ENCODE measurements around the gene NPTXR. TPM values are rescaled to one million over a fixed set of nuclear protein-coding genes. Genes with fewer than 3 reads are reported as not detected.
A peak's percentile ranks its signal among the peaks of the same experiment; 100 is the strongest.

Gene NPTXR
- total RNA-seq, 1 experiment from 2014 or later = 129 TPM

DNA sequence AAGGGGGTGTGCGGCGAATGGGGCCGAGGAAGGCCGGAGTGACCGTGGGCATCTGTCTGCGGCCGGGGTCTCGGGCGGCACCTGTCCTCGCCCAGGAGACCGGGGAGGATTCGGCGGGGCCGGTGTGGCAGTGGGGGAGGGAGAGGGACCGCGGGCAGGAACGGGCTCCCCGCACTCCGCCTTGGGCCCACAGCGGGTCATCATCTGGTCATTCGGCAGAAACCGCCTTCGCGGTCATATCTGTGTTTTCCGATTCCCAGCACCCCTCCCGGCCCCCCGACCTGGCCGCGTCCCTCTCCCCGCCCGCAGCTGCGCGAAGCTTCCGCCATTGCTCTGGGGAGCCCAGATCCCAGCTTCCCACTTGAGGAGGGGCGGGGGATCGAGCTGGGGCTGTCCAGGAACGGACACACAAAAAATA lies 29.0 kb upstream of the NPTXR start:
- DNase-seq (ENCODE audit: low spot score) = no peak
- ChIA-PET CTCF (no interaction called here), POLR2A (ENCODE audit: low non-redundant PET) (no interaction called here)
- TF ChIP-seq EZH2 (IDR thresholded peaks at IDR 0.05; ENCODE audit: borderline replicate concordance, low read depth, low read length, poor library complexity, severe bottlenecking) = no peak
- TF ChIP-seq, protein P1, sequence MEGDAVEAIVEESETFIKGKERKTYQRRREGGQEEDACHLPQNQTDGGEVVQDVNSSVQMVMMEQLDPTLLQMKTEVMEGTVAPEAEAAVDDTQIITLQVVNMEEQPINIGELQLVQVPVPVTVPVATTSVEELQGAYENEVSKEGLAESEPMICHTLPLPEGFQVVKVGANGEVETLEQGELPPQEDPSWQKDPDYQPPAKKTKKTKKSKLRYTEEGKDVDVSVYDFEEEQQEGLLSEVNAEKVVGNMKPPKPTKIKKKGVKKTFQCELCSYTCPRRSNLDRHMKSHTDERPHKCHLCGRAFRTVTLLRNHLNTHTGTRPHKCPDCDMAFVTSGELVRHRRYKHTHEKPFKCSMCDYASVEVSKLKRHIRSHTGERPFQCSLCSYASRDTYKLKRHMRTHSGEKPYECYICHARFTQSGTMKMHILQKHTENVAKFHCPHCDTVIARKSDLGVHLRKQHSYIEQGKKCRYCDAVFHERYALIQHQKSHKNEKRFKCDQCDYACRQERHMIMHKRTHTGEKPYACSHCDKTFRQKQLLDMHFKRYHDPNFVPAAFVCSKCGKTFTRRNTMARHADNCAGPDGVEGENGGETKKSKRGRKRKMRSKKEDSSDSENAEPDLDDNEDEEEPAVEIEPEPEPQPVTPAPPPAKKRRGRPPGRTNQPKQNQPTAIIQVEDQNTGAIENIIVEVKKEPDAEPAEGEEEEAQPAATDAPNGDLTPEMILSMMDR (conservative IDR thresholded peaks at IDR 0.05; ENCODE audit: low read depth, low read length) = no peak
- Histone ChIP-seq H3K9me3 (ENCODE audit: low read depth, low read length, poor library complexity, severe bottlenecking) (no peaks in the 10 kb centered on the region), H3K36me3 (ENCODE audit: insufficient read depth, low read length, poor library complexity, severe bottlenecking) (peaks cover 23% of the 10 kb centered on the region), H3K27ac (ENCODE audit: low read depth, low read length, poor library complexity, severe bottlenecking) (peak overlapping the region; percentile 89), H3K27me3 (replicated peaks; ENCODE audit: insufficient read depth, low read depth, low read length, poor library complexity) (no peaks in the 10 kb centered on the region), H3K4me1 (ENCODE audit: insufficient read depth, low read length, poor library complexity, severe bottlenecking) (peaks cover 31% of the 10 kb centered on the region), H3K4me3 (ENCODE audit: low read depth, low read length, poor library complexity, severe bottlenecking) (peak overlapping the region; percentile 86)
- BruUV-seq (replicated peaks) = no TSS peak
- intact Hi-C loops (cut with micrococcal nuclease; ENCODE audit: unreplicated experiment) = loop anchor here (5.0 to 10.0 kb wide), 2 partner anchors 244 to 432 kb away; no protein-coding TSS in a partner anchor

DNA sequence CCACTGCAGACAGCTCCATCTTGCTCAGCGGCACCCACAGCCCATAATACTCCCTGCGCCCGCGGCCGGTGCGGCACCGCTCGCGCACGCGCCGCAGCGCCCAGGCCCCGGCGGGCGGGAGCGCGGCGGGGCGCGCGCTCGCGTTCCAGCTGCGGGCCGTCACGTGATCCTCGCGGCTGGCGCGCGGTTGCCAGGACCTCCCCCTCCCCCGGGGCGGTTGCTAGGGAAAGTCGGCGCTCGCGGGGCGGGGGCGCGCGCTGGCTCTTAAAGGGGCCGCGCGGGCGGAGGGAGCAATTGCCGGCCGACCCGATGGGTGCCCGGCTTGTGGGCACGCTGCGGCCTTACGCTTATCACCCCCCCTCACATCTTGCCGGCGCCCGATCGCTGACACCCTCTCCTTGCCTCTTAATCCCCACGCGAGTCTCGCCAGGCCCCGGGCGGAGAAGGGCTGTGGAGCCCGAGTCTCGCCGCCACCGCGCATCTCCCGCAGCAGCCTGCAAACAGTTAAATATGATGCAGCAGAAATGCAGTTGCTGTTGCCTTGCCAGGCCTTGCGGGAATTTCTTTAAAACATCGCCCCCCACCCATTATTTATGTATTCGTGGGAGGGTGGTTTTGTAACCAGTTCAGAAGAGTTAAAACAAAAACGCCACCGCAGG lies 28.5 kb upstream of the NPTXR start, which contains the start of gene CBX6:
TSS of gene CBX6 (minus strand) at position 45 of the 659 bp plus-strand sequence. CDS start at position 19, 26 bp downstream.
- peak within 1 kb of the TSS; percentile 86 for H3K4me3 ChIP-seq (ENCODE audit: low read depth, low read length, poor library complexity, severe bottlenecking)
- BruUV-seq (replicated peaks) = TSS peak; percentile 95
- peak within 1 kb of the TSS; percentile 93 for H3K27ac ChIP-seq (ENCODE audit: low read depth, low read length, poor library complexity, severe bottlenecking)
- CTCF ChIA-PET = interaction anchor here (0.6 to 3.6 kb wide), 3 partner anchors 103 to 1171 kb away, joined by 3 to 24 read pairs (median 5); no protein-coding TSS in a partner anchor
- DNase-seq (ENCODE audit: low spot score) = peak; percentile 96
- H3K9me3 ChIP-seq (ENCODE audit: low read depth, low read length, poor library complexity, severe bottlenecking) = no peaks in the 10 kb centered on the region
- peaks cover 29% of the 10 kb centered on the region for H3K36me3 ChIP-seq (ENCODE audit: insufficient read depth, low read length, poor library complexity, severe bottlenecking)
- no peaks in the 10 kb centered on the region for H3K27me3 ChIP-seq (replicated peaks; ENCODE audit: insufficient read depth, low read depth, low read length, poor library complexity)
- POLR2A ChIA-PET (ENCODE audit: low non-redundant PET) = no interaction called here
- TF ChIP-seq, protein P1 (conservative IDR thresholded peaks at IDR 0.05; ENCODE audit: low read depth, low read length) = no peak
- TF ChIP-seq EZH2 (IDR thresholded peaks at IDR 0.05; ENCODE audit: borderline replicate concordance, low read depth, low read length, poor library complexity, severe bottlenecking) = no peak
- peaks cover 35% of the 10 kb centered on the region for H3K4me1 ChIP-seq (ENCODE audit: insufficient read depth, low read length, poor library complexity, severe bottlenecking)
- intact Hi-C loops (cut with micrococcal nuclease; ENCODE audit: unreplicated experiment) = loop anchor here (5.0 to 10.0 kb wide), 2 partner anchors 245 to 432 kb away; no protein-coding TSS in a partner anchor

DNA sequence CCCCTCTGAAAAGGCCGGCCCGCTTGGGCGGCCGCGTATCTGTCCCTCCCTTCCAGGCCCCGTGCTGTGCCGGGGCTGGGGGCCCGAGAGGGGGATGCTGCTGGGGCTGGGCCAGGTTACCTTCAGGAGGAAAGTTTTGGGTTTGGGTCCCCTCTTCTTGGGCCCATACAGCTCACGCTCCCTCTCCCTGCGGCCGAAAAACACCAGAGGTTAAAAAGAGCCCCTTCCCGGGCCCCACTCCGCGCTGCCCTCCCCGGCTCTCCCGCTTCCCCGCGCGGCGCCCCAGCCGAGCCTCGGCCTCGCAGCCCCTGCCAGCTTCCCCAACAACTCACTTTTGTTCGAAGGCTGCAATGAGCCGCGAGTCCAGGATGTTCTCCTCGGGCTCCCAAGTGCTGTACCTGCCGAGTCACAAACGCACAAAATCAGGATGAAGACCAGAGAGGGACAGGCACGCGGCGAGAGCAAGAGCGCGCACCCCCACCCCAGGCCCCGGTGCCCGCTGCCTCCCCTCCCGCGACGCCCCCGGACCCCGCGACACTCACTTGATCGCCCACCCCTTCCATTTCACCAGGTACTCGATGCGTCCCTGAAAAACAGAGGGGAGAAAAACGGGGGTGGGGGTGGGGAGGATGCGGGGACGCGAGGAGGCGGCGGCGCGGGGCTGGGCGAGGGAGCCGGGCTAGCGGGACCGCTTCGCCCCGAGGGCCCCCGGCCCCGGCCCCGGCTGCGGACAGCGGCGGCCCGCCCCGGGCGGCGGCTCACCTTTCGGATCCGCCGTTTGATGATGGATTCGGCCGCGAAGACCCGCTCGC lies 27.7 kb upstream of the NPTXR start:
- H3K4me3 ChIP-seq (ENCODE audit: low read depth, low read length, poor library complexity, severe bottlenecking) = peak overlapping the region; percentile 86
- BruUV-seq (replicated peaks) = no TSS peak
- ChIA-PET POLR2A (ENCODE audit: low non-redundant PET) (interaction anchor here (0.5 to 0.6 kb wide), 2 partner anchors 15 to 54 kb away, joined by 7 read pairs; no protein-coding TSS in a partner anchor), CTCF (interaction anchor here (0.5 to 3.6 kb wide), 4 partner anchors 83 to 250 kb away, joined by 3 to 24 read pairs (median 4); no protein-coding TSS in a partner anchor)
- peaks cover 36% of the 10 kb centered on the region for H3K36me3 ChIP-seq (ENCODE audit: insufficient read depth, low read length, poor library complexity, severe bottlenecking)
- peaks cover 42% of the 10 kb centered on the region for H3K4me1 ChIP-seq (ENCODE audit: insufficient read depth, low read length, poor library complexity, severe bottlenecking)
- peak; percentile 37 for DNase-seq (ENCODE audit: low spot score)
- no peaks in the 10 kb centered on the region for H3K9me3 ChIP-seq (ENCODE audit: low read depth, low read length, poor library complexity, severe bottlenecking)
- H3K27ac ChIP-seq (ENCODE audit: low read depth, low read length, poor library complexity, severe bottlenecking) = peak overlapping the region; percentile 93
- no peaks in the 10 kb centered on the region for H3K27me3 ChIP-seq (replicated peaks; ENCODE audit: insufficient read depth, low read depth, low read length, poor library complexity)
- TF ChIP-seq, protein P1 (conservative IDR thresholded peaks at IDR 0.05; ENCODE audit: low read depth, low read length) = no peak
- TF ChIP-seq EZH2 (IDR thresholded peaks at IDR 0.05; ENCODE audit: borderline replicate concordance, low read depth, low read length, poor library complexity, severe bottlenecking) = no peak
- intact Hi-C loops (cut with micrococcal nuclease; ENCODE audit: unreplicated experiment) = loop anchor here (2.0 to 10.0 kb wide), 3 partner anchors 131 to 433 kb away; no protein-coding TSS in a partner anchor
